DMS79 treated with DMSO at 0.1 percent for 48 hours (cell line): ENCODE data around the gene TRAIP.
"Not testable (repeated sequence)": the region's sequence is repeated elsewhere in the genome, so short reads cannot be mapped to it uniquely, and the experiment has no call there.

Experiments
- DNase-seq: peaks from one replicate; lab custom pipeline; 2025; lab: John Stamatoyannopoulos, UW

Gene TRAIP, protein sequence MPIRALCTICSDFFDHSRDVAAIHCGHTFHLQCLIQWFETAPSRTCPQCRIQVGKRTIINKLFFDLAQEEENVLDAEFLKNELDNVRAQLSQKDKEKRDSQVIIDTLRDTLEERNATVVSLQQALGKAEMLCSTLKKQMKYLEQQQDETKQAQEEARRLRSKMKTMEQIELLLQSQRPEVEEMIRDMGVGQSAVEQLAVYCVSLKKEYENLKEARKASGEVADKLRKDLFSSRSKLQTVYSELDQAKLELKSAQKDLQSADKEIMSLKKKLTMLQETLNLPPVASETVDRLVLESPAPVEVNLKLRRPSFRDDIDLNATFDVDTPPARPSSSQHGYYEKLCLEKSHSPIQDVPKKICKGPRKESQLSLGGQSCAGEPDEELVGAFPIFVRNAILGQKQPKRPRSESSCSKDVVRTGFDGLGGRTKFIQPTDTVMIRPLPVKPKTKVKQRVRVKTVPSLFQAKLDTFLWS

DNA sequence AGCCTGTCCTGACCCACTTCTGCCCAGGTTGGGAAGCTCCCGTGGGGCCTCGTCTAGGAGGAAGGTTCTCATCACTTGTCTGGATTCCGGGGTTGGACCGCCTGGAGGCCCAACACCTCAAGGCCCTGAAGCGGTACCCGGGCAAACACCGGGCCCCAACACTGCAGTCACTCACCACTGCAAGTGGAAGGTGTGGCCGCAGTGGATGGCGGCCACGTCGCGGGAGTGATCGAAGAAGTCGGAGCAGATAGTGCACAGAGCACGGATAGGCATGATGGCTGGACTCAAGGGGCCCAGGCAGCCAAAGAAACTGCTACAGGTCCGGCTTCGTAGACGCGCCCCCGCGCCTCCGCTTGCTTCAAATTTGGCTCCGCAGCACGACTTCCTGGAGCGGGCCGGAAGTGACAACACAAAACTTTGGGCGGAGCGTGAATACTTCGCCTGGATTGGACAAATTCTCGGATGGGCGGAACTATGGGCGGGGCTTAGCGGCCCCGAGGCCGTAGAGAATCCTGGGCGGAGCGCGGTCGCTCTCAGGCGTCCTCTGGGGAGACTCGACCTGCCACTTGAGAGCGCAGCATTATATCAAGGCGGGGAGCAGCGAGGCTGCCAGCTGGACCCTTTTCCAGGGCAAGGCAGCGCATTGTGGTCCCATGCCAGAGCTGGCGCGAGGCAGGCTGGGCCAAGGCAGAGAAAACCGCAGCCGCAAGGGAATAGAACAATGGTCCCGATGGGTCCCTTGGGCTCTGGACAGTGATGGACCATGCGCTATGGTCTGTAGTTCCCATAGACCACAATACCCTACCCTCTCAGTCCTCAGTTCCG lies at the start of gene TRAIP:
TRAIP (minus strand) TSS at position 384 of the 825 bp plus-strand sequence; CDS start at position 273, 111 bp downstream.
- DNase-seq, result peak; percentile 79

DNA sequence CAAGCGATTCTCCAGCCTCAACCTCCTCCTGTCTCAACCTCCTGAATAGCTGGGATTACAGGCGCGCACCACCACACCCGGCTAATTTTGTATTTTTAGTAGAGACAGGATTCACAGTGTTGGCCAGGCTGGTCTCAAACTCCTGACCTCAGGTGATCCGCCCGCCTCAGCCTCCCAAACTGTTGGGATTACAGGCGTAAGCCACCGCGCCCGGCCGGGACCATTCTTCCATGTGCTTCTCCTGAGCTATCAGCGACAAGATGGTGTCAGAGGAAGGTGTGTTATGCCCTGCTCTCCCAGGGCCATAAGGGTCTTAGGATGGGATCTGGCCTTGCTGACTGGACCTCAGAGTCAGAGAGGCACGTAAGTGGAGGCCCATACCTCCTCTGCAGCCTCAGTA lies 48.1 kb upstream of the TRAIP start:
- DNase-seq, result not testable (repeated sequence)

DNA sequence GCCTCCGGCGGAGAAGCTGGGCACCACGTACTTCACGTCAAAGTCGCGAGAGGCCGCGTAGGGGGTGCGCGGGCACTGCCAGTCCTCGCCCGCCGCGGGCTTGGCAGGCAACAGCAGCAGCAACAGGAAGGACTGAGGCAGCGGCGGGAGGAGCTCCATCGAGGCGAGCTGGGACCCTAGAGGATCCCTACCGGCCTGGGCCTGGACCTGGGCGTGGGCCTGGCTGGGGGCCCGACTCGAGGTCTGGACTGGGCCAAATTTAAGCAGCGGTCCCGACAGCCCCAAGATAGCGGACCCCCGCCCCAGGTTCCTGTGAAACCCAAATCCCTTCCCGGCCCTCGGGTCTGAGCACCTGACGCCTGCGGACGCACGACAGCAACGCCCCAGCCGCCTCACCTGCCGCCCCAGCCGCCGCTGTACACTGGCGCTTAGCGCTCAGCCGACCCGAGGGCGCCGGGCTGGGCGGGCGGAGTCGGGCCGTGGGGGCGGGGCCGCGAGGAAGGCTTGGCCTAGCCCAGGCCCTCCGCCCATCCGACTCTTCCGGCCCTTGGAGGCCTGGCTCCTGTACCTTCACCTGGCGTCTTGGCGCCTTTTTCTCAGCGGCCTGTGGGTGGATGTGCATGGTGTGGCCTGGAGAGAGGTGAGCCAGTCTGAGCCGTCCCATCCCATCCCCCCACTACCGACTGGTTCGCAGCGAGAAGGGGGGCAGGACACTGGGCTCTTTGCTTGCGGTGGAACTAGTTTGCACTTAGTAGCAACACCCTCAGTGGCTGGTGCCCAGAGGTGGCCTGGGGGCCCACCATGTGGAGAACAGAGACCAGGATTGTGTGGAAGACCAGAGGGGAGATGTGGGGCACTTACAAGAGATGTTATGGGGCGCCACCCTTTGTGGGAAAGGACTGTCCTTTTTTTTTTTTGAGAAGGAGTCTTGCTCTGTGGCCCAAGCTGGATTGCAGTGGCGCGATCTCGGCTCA lies 47.4 kb upstream of the TRAIP start, which contains the start of gene MST1R:
MST1R (minus strand) TSS at position 423 of the 974 bp plus-strand sequence; CDS start at position 159, 264 bp downstream.
- peak; percentile 79 for DNase-seq

DNA sequence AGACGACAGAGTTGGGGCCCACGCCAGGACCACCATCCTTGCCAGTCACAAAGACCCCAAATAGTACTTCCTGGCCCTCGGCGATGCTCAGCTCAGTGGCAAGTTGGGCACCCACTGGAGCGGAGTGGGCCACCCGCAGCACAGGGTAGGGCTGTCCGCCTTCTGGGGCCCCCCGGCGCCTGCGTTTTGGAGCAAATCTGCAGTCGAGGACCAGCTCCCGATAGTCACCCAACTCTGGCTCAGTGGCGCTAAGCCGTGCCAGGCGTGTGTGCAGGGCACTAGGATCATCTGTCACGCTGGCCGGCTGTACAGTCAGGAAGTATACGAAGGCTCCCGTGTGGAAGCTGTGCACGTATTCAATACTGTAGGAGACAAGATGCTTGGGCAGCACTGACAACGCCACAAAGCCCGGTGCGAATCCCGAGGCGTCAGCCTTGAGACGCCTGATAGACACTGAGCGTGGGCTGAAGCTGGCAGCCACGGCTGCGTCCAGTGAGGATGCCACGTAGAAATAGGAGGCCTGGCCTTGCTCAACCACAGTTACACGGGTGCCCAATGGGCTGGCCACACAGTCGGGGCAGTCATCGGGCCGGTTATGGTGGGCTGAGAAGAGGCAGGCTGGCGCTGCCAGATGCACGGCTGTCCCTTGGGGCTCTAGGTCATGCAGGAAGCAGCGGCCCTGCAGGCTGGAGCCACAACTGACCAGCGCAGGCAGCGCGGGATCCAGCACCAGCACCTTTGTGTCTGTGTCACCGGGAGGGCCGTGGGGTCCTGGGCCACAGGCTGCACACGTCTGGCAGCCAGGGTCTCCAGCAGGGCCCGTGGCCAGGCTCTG lies 46.4 kb upstream of the TRAIP start:
- peak; percentile 22 for DNase-seq

DNA sequence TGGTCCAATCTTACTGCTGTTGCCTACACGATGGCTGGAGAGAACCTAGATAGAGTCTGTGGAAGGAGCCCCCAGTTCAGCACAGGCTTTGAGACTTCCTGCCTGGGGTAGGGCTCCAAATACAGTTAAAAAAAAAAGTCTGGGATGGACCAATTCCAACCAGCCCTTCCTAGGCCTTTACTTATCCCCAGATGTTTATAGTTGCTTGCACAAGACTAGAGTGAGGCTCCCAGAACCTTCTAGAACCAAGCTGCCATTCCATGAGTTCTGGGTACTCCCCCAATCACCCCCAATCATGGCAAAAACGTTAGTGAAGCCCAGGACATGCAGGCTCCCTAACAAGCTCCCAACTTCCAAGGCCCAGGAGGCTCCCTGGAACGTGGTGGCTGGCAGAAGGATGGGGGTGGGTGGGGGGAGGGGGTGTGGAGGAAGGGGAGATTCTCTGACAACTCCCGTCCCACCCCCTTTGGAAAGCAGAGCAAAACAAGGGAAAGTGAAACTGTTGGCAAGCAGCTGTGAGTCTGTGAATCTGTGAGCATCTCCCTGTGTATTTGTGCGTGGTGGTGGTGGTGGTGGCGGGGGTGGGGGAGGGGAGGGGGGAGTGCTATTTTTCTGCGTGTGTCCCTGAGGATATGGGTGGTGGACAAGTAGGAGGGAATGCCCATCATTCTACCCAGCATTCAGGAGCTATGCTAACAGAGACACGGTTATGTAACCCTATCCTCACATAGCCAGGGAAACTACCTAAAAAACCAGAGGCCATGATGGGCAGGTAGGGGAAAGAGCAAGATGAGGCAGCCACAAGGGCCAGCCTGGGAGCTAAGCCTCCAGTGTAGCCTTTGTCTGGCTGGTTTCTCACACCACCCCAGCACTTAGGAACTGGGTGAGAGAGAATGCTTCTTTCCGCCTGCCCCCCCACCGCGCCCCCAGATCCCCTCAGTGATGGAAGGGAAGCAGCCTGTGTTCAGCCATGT lies 45.3 kb upstream of the TRAIP start:
- peak; percentile 4 for DNase-seq

DNA sequence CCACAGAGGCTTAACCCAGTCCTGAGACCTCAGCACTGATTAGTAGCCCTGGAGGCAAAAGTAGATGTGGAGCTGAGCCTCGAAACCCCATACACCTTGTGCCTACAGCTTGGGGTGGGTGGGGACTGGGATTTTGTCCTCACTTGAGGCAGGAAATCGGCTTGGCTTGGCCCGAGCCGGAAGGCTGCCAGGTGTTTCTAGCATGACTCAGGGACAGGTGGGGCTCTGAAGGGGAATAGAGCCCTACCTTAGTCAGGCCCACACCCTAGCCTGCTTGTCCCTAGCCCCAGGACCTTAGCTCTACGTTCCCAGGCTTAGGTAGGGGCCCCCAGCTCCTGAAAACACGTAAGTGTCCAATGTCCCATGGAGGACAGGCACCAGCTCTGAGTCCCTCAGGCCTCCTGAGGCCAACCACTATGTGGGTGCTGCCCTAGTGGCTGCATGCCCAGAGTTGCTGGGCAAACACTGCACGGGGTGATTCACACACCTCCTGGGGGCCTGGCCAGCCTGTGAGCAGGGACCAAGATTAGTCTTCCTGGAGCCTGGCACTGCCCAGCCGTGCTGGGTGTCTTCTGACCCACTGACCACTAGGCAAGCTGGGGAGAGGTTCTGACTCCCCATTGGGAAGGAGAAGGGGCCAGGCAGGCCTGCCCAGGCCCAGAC lies 44.3 kb upstream of the TRAIP start:
- peak; percentile 3 for DNase-seq

DNA sequence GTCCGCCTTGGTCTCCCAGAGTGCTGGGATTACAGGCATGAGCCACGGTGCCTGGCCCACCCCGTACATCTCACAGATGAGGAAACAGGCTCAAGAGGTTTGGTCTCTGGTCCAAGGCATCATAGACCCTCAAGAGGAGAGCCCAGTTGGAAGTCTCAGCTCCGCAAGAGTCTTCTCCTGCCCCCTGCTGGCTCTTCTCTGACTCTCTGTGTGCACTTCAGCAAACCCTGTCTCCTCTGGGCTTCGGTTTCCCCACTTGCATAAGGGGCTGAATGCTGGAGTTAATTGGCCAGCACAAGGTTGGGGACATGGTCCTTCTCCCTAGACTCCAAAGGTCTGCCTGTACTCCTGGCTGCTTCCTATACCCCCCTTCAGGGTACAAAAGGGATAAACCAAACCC lies 43.5 kb upstream of the TRAIP start:
- no peak for DNase-seq

DNA sequence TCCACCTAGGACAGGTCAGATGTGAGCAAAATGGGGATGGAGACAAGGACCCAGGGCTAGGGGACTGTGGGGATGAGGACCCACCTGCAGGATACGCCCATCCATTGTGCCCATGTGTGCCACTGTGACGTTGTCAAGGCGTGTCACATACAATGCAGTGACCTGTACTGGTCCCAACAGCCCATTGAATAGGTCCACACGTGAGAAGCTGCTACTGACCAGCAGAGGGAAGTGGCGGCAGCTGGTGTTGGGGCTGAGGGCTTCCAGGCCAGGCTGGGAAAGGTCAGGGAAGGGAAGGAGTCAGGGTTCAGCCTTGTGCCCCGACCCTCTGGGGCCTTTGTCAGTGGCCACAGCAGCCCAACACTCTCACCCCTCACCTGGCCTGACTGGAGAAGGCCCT lies 42.6 kb upstream of the TRAIP start:
- no peak for DNase-seq

DNA sequence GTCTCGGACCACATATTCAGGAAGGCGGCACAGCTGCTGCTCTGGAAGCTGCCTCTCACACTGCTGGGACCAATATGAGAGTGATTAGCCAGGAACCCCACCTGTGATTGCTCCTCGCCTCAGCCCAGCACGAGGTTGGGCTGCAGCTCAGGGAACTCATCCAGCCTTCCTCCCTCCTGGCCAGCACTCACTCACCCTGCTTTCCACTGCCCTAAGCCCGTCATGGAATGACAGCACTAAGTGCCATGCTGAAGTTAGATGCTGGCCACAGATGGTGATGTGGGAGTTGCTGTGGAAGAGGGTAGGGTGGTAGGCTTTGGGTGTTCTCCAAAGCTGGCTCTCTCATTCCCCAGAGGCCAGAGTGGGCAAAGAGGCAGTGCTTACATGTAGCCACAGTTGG lies 40.0 kb upstream of the TRAIP start:
- no peak for DNase-seq

DNA sequence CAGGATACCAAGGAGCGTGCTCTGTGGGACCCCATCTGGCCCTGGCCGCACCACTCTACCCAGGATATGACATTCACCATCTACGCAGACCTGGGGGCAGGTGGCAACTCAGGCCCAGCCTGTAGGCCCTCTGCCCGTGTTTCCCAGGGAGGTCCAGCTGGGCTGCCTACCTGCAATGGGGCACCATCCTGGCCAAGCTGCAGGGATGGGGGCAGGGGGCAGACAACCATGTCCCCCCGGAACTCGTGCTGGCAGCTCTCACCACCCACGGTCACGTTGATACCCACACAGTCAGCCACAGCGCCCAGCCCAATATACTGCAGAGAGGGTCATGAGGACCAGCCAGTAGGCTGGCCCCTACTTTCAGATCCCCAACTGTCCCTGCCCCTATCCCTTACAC lies 39.4 kb upstream of the TRAIP start:
- DNase-seq, result no peak

DNA sequence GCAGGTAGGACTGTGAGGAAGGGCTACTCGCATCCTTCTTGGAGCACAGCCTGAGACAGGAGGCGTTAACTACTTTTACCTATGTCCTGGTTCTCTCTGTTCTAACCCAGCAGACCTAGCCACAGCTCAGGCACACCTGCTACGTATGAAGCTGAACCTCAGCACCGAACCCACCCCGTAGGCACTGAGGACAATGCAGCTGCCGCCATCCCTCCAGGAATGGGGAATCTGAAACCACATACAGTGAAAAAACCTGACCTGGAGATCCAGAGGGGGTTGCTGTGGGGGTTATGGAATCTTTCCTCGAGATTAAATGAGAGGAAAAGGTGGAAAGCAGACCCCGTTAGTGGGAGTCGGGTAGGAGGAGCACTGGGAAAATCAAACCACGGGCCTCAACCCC lies 32.9 kb upstream of the TRAIP start:
- no peak for DNase-seq

DNA sequence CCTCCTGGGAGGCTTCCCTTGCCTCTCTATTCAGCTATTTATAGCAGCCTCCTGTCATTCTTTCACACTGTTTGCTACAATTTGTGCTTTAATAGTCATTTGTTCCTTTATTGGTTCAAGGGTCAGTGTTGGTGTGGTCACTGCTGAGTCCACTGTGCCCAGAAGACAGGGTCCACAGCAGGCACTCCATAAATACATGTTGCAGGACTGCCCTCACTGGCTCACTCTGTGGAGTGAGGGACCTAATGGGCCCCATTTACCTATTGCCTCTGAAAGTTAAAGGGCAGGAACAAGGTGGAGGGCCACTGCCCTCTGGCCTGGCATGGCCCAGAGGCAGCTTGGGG lies 30.5 kb upstream of the TRAIP start:
- DNase-seq, result no peak

DNA sequence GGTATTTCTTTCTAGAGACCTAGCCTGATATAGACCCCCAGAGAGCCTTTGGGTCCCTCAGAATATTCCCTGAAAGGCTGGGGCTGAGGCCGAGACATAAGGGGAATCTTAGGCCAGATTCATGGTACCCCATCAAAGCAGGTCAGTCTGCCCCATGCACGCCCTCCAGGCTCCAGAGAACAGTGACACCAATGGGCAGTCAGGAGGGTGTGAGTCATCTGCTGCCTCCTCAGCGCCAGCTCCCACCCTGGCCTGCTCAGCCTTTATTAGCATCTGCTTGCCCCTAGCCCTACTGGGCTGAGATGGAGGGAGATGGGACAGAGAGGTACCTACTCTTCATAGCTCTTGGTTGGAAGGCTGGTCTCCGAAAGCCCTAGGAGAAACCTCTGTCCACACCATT lies 27.6 kb upstream of the TRAIP start:
- DNase-seq, result no peak

DNA sequence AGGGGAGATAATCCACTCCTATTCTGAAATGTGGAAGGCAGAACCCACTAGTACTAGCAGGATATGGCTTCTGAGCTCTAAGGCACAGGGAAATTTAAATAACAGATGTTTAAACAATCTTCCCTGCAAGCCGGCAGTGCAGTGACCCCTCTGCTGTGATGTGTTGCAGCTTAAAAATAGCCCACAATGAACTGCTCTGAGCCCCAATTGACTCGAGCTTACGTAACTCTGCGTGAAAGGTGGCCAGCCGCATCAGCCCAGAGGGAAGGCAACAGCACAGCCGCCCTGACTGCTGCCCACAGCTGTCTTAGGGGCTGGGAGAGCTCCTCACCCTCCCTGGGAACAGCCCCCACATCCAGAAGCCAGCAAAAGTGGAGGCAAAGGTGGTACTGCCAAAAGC lies 25.8 kb upstream of the TRAIP start:
- no peak for DNase-seq

DNA sequence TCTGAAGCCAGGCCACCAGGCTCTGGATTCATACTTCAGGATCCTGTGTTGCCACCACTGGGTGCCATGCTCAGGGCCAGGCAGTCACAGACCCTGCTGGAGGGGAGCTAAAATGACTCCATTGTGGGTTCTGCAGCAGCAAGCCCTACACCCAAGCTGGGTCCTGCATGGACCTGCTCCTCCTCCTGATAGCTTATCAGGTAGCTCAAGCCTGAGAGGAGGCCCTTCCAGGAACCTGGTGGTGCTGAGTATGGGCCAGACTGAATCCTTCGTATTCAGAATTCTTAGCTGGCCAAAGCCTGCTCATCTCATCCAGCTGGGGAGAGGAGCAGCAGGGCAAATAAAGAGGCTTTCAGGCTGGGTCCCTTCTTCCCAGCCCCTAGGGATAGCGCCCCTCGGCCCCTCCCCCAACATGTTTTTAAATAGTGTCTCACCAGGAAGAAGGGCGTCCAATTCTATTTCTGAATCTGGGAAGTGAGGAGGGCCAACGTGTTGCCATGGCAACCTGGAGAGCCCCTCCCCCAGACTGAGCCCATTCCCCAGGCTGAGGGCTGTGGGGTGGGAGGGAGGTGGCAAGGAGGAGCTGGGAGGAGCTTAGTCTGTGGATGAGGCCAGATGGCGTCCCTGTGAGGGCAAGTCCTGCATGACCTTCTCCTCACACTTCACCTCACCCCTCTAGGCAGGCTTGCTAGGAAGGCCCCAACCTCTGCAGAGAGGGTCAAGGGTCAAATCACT lies 24.4 kb upstream of the TRAIP start:
- no peak for DNase-seq

DNA sequence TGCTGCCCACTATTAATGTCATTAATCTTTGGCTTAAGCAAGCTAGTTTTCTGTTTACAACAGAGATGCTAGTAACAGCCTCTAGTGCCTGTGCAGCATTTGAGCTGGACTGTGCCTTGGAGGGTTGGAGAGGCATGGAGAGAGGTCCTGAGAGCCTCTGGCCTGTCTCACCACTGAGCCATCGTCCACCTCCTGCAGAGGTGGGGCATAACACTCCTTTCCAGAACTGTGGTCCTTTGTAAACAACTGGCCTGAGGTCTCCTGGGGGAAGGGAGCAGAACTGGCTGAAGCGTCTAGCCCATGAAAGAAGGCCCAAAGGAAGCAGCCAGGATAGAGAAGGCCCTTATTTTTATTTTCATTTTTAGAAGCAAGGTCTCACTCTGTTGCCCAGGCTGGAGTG lies 23.4 kb upstream of the TRAIP start:
- DNase-seq, result no peak

DNA sequence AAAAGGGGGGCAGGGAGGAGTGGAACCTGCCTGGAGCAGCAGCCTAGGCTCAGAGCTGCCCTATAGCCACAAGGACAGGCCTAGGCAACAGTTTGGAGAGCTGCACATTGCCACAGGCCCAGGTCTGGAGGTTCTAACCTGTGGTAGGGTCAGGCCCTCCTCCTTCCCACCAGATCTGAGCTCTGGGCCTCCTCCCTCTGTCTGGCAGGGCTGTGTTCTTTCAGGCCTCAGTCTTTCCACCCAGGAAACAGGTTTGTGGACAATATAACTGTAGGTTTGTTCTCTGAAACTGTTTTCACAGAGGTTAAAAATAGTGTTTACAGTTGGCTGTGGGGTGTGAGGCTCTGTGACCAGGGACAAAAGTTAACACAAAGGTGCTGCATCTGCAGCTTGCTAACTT lies 22.3 kb upstream of the TRAIP start:
- DNase-seq, result no peak

DNA sequence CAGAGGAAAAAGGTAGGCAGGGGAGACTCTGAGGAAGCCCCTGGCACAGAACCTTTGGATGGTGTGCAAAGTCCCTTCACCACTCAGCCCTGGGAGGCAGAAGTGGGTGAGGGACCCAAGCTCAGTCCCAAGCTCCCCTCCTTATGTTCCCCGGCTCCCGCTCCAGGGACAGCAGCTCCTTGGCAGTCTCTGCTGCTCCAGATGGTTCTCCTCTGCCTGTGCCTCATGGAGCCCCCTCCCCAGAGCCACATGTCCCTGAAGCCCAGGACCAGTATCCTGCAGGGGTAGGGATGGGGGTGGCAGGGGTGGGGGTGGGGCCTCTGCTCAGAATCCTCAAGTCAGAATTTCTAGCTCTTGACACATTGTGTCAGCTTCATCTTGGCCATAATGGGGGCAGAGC lies 21.4 kb upstream of the TRAIP start:
- no peak for DNase-seq

DNA sequence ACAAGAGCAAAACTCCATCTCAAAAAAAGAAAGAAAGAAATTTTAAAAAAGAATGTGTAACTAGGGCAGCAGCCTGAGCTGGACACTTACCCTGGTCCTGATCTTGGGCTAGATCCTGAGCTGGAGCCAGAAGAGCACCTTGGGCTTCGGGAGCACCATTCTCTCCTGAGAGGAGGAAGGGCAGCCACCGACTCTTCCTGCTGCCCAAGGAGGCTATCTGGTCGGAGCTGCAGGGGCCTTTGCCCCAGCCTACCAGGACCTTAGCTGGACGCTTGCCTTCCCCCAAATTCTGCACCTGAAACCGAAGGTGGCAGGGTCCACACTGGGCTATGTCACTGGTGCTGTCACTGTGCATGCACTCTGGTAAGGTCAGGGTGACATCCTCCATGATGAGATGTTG lies 20.2 kb upstream of the TRAIP start:
- DNase-seq, result no peak
